HG03442 (cell line): Measurements from ENCODE around the gene DIPK1B.

Experiments
- ATAC-seq: cut with Tn5 transposase; IDR thresholded peaks from one replicate; pipeline ENCODE4 v1.9.1; 2021; ENCODE audit warnings: mild to moderate bottlenecking, moderate library complexity; ENCODE audit not compliant: unreplicated experiment

Gene DIPK1B

GRCh38 chr9:136686534-136686793 lies 25.9 kb upstream of the DIPK1B start:
- no peak for ATAC-seq

GRCh38 chr9:136686794-136687711 lies 25.3 kb upstream of the DIPK1B start, which contains the start of gene AGPAT2:
TSS of gene AGPAT2 (minus strand) at chr9:136687457. CDS start at chr9:136687357, 100 bp downstream.
- no peak for ATAC-seq

DNA sequence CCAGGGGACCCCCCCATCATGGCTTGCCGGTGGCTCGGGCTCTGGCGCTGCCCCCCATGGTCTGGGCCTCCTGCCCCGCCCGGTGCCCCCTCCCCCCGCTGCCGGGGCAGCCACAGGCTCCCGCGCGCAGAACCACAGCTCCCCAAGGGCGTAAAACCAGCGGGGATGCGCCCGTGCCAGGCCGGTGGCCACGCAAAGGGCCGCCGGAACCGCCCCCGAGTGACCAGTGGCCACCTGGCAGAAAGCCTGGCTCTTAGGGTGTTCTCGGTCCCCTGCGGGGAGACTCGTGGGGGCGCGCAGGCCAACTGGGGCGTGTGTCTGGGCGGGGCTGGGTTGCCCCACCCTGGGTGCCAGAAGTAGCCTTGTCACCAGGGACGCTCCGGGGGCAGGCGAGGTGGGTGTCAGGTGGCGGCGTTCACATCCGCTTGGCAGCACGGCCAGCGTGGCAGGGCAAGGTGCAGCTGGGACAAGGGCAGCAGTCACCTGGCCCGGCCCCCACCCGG lies 24.6 kb upstream of the DIPK1B start:
- no peak for ATAC-seq

GRCh38 chr9:136688274-136689107 lies 23.9 kb upstream of the DIPK1B start:
- no peak for ATAC-seq

- ATAC-seq: no peak
Measured at GRCh38 chr9:136689108-136689460, 23.3 kb upstream of the DIPK1B start.

DNA sequence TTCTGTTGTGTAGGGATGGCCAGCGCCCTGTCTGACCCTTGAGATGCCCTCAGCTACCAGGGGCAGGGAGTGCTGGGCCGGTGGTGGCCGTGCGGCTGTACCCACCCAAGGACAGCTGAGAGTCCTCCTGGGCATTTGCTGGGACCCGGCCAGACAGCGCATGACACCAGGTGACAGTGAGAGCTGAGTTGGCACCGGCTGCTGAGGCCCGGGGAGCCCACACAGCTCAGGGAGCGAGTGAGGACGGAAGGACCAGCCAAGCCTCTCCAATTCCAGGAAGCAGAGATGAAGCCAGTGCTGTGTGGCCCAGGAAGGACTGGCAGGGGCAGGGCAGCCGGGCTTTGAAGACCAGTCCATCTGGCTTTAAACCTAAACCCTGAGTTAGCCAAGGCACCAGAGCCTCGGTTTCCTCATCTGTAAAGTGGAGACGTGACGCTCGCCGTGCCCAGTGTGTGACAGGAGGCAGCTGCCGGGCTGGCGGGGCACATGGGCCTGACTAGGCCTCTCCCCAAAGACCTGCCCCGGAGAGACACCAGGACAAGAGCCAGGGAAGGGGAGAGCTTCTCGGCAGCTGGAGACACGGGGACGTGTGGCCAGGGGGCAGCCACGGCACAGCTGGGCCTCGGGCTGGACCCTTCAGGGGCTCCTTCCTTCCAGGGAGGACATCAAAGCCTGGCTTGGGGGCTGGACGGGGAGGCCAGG lies 22.1 kb upstream of the DIPK1B start:
- ATAC-seq: no peak

DNA sequence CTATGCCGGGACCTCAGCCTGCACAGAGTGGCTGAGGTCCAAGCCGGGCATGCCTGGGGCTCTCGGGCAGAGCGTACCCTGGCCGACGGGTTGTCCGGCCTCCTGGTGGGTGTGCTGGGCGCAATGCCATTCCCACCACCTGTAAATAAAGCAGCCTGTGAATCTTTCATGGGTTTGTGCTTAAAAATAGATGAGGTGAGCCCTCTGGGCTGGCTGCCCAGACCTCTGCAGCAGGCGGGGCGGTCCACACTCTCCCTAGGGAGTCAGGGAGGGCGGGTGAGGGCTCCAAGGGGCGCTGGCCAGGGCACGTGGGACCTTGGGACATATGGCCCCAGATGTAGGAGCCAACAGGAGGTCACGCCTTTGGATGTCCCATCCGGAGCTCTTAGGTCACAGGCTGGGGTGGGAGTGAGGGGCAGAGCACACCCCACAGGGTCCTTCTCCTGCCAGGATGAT lies 21.5 kb upstream of the DIPK1B start:
- no peak for ATAC-seq

DNA sequence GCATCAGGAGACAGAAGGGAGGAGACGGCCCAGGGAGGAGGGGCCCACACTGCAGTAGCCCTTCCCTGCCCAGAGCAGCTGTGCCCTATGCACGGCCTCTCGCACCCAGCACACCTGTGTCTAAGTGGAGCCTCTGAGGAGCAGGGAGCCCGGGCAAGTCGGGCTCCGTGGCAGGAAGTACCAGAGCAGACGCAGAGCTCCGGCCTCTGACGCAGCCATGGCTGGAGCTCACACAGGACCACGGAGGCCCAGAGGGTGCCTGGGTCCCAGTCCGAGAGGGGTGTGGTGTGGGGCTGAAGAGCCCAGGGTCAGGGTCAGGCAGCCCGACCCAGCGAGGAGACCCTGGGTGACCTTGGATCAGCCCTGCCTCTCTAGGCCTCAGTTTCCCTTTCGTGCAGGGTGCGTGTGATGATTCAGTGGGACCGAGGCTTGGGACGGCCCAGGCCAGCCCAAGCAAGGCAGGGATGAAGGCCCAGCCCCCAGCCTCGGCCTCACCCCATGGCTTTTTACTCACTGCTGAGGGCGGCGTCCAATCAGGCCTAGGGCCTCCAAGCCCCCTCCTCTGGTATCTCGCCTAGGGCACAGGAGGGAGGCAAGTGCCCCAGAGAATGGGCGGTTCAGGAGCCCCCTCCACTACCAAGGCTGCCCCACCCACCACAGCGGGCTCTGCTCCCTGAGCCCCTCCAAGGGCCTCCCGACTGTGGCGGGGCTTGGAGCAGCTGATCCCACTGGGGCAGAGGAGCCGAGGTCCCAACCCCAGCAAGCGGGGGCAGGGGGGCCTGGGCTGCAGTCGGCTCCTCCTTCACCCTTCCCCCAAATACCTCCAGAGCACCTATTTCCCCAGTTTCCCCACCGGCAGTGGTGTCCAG lies 20.8 kb upstream of the DIPK1B start:
- ATAC-seq: no peak

DNA sequence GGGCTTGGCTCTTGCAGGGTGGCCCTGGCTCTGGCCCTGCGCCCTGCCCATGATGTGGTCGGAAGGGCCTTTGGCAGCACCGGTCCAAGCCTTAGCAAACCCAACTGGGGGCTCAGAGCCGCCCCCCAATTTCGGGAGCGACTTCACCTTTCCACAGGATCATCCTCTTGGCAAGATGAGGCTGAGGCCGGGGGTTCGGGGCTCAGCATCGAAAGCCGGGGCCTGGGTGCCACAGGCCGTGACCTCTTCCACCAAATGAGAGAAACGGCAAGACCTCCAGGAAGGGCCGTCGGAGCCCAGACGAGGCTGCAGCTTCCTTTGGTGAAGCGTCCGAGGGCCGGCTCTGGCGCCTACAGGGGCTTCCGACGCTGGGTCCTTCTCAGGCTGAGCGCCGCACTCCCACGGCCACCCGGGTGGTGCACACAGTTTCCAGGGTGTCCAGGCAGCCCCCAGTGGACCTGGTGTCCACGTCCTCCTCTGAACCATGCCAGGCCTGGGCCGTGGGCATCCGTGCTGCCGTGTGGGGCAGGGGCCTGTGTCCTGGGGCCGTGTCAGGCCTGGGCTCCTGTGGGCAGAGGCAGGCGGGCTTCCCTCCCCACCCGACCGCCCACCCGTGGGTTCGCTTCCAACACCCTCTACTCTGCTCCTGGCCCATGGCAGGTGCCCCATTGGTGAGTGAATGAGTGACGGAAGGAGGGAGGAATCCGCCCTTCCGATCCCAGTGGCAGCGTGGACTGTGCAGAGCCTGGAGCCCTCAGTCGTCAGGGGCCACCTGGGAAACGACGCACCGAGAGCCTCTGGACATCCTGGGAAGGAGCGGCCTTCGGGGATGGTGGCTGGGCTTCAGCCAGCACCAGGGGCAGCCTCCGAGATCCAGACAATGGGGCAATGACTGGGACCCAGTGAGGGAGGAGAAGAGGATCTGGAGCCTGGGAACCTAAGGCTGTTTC lies 19.9 kb upstream of the DIPK1B start:
- ATAC-seq: no peak

GRCh38 chr9:136693135-136693489 lies 19.3 kb upstream of the DIPK1B start:
- ATAC-seq: no peak

DNA sequence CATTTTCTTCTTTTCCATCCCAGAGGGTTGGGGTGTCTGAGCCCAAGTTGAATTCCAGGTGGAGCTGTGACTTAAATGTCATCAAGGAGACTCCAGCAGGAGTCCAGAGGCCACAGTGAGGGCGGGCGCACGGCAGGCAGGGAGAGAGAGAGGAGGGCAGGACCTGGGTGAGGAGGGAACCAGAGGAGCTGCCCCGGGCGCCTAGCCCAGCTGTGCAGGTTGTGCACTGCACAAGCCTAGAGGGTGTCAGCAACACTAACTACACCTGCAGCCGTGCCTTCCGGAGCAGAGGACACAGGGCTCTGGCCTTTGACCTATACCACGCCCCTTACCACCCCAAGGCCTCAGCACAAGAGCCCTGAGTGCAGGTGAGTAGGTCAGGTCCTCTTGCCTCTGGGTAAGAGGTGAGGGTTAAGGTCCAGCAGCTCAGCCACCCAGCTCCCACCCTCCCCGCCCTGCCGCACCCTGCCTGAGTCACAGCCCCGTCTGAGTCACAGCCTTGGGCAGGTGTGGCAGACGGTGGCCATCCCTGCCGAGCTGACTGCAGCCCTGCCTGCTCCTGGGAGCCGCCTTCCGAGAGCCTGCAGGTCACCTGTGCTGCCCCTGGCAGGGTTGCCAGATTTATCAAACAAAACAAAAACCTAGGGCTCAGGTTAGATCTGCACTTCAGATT lies 18.7 kb upstream of the DIPK1B start:
- ATAC-seq: no peak

DNA sequence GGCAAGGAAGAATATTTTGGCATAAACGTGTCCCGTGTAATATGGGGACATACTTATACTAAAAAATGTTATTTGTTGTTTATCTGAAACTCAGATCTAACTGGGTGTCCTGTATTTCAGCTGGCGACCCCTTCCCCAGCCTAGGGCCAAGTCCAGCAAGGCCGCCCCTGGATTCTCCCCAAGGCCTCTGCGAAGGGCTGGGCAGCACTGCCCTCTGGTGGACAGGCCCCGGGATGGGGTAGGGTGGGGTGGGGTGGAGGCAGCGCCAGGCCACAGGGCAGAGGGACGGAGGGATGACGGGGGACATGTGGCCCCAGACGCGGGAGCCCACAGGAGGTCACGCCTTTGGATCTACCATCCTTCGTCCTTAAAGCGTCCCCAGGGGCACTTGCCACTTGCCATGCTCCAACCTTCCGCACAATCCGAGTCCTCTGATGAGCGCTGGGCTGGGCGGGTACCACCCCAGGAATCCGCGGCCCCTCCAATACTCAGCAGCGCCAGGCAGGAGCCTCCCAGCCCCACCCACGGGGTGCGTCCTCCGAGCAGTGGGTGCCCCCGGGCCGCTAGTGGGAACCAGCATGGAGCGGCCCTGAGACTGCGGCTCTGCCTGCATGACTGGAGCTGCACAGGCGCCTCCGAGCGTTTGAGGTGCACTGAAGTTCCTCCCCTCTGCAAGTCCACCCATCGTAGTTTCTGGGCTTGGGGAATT lies 18.1 kb upstream of the DIPK1B start:
- no peak for ATAC-seq

GRCh38 chr9:136694872-136695247 lies 17.5 kb upstream of the DIPK1B start:
- no peak for ATAC-seq

DNA sequence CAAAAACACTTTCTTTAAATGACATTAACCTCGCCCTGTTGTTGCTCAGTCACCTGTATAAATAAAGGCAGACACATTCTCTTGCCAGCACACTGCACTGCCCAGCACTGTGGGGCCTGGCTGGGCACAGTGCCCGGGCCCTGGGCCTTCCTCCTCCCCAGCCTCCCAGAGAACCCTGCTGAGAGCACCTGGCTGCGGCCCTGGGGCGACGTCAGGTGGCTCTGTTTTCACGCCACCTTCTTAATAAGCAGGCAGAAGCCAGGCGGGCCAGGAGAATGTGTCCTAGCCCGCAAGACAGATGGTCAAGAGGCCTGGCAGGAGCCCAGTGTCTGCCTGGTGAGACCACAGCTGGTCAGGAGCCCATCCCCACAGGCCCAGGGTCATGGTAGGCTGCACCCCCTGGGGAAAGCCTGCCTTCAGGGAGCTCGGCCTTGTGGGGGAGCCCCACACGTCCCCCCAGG lies 16.9 kb upstream of the DIPK1B start:
- ATAC-seq: no peak

GRCh38 chr9:136695955-136696354 lies 16.4 kb upstream of the DIPK1B start:
- ATAC-seq: no peak

DNA sequence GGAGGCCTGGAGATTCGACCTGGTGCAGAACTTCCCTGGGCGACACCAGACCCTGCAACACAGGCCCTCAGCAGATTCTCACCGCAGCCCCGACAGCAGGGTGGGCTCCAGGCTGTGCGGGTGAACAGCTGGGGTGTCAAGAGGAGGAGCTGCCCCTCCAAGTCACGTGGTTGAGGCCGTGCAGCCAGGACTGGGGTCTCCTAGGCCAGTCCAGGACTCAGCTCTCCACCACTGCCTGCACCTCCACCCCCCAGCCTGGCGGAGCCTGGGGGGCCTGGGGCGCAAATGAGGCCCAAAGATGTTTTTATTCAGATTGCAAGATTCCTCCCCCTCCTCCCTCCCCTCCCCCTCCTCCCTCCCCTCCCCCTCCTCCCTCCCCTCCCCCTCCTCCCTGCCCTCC lies 15.9 kb upstream of the DIPK1B start:
- no peak for ATAC-seq

DNA sequence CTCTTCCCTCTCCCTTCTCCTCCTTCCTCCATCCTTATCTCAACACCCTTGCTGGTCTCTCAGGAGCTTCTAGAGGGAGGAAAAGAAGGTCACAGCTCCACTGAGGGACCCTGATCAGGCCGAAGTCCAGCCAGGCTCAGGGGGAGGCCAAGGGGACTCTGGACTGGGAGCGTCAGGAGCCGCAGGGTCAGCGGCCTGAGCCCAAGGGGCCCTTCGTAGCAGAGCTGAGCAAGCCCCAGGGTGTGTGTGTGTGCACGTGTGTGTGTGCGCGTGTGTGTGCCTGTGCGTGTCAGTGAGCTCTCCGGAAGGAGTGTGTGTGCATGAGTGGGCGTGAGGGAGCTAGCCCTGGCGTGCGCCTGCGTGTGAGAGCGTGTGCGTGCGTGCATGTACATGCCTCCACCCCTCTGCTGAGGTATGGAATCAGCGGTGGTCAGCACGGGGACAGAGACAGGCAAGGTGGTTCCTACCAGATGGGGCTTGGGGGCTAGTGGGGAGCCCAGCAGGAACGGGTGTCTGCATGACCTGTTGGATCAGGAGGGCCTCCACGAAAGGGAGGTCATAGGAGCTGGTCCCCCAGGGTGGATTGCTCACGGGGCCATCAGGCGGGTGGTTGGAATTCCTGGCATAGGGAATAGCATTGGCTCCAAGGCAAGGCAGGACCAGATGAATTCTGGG lies 15.1 kb upstream of the DIPK1B start:
- no peak for ATAC-seq
